ENCODE results near the gene TBP.

GRCh38 chr6:170524172-170524502, 30.0 kb upstream of the TBP start:
- TF ChIP-seq CTCF (IDR thresholded peaks at IDR 0.05; ENCODE audit: poor library complexity) (no peak), EZH2 (IDR thresholded peaks at IDR 0.05; ENCODE audit: borderline replicate concordance) (no peak), EZH2phosphoT487 (IDR thresholded peaks at IDR 0.05; ENCODE audit: low read depth, severe bottlenecking, unreplicated experiment) (no peak)

Data from hepatocyte (in vitro differentiated cells).